Measurements from ENCODE around the gene RABGAP1L. TPM values are rescaled to one million over a fixed set of nuclear protein-coding genes. Genes with fewer than 3 reads are reported as not detected.
"Not testable (repeated sequence)": the region's sequence is repeated elsewhere in the genome, so short reads cannot be mapped to it uniquely, and the experiment has no call there.

The RABGAP1L gene
- total RNA-seq, 2 experiments from 2014 or later: 76.8 to 80.5 TPM

- no peak overlapping the region for H3K4me3 Mint-ChIP-seq
- CTCF ChIA-PET: no interaction called here
- POLR2A ChIA-PET: no interaction called here
- peaks cover 1% of the 10 kb centered on the region for H3K27me3 Mint-ChIP-seq
- DNase-seq: no peak
- no peaks in the 10 kb centered on the region for H3K9me3 Mint-ChIP-seq
- no peaks in the 10 kb centered on the region for H3K36me3 Mint-ChIP-seq (ENCODE audit: low read depth)
- peaks cover 8% of the 10 kb centered on the region for H3K4me1 Mint-ChIP-seq
- no peak overlapping the region for H3K27ac Mint-ChIP-seq
These were observed 874.6 kb downstream of the RABGAP1L start for GRCh38 chr1:175033953-175034352.

GRCh38 chr1:175034775-175035174 lies 875.5 kb downstream of the RABGAP1L start:
- no peak overlapping the region for H3K27ac Mint-ChIP-seq
- ChIA-PET CTCF (no interaction called here), POLR2A (no interaction called here)
- H3K4me3 Mint-ChIP-seq: no peak overlapping the region
- H3K27me3 Mint-ChIP-seq: peaks cover 1% of the 10 kb centered on the region
- H3K4me1 Mint-ChIP-seq: peaks cover 2% of the 10 kb centered on the region
- DNase-seq: no peak
- H3K36me3 Mint-ChIP-seq (ENCODE audit: low read depth): no peaks in the 10 kb centered on the region
- no peaks in the 10 kb centered on the region for H3K9me3 Mint-ChIP-seq

- no peaks in the 10 kb centered on the region for H3K36me3 Mint-ChIP-seq (ENCODE audit: low read depth)
These were observed 876.5 kb downstream of the RABGAP1L start for GRCh38 chr1:175035865-175036264.

GRCh38 chr1:175036476-175036875 lies 877.2 kb downstream of the RABGAP1L start:
- ChIA-PET CTCF (interaction anchor here (1.7 kb wide), 1 partner anchor 89 kb away, joined by 5 read pairs; no protein-coding TSS in a partner anchor), POLR2A (no interaction called here)
- H3K4me1 Mint-ChIP-seq: no peaks in the 10 kb centered on the region
- no peaks in the 10 kb centered on the region for H3K9me3 Mint-ChIP-seq
- no peak for DNase-seq
- no peak overlapping the region for H3K4me3 Mint-ChIP-seq
- H3K27ac Mint-ChIP-seq: no peak overlapping the region
- peaks cover 1% of the 10 kb centered on the region for H3K27me3 Mint-ChIP-seq
- H3K36me3 Mint-ChIP-seq (ENCODE audit: low read depth): no peaks in the 10 kb centered on the region

More at GRCh38 chr1:175035865-175036264, 876.5 kb downstream of the RABGAP1L start:
- no peak overlapping the region for H3K4me3 Mint-ChIP-seq
- ChIA-PET CTCF (interaction anchor here (1.7 kb wide), 1 partner anchor 90 kb away, joined by 5 read pairs; no protein-coding TSS in a partner anchor), POLR2A (no interaction called here)
- no peaks in the 10 kb centered on the region for H3K9me3 Mint-ChIP-seq
- no peak overlapping the region for H3K27ac Mint-ChIP-seq
- no peak for DNase-seq
- H3K27me3 Mint-ChIP-seq: peaks cover 1% of the 10 kb centered on the region
- no peaks in the 10 kb centered on the region for H3K4me1 Mint-ChIP-seq

GRCh38 chr1:175037416-175037815 lies 878.1 kb downstream of the RABGAP1L start:
- ChIA-PET CTCF (no interaction called here), POLR2A (no interaction called here)
- Mint-ChIP-seq H3K4me1 (no peaks in the 10 kb centered on the region), H3K27me3 (peaks cover 1% of the 10 kb centered on the region), H3K36me3 (ENCODE audit: low read depth) (no peaks in the 10 kb centered on the region), H3K9me3 (no peaks in the 10 kb centered on the region), H3K4me3 (no peak overlapping the region), H3K27ac (no peak overlapping the region)
- no peak for DNase-seq

GRCh38 chr1:175040324-175040879 lies 881.1 kb downstream of the RABGAP1L start:
- no peak for DNase-seq
- POLR2A ChIA-PET: no interaction called here
- Mint-ChIP-seq H3K4me1 (no peaks in the 10 kb centered on the region), H3K4me3 (no peak overlapping the region), H3K36me3 (ENCODE audit: low read depth) (no peaks in the 10 kb centered on the region), H3K27ac (no peak overlapping the region), H3K27me3 (peaks cover 7% of the 10 kb centered on the region), H3K9me3 (no peaks in the 10 kb centered on the region)
- CTCF ChIA-PET: interaction anchor here (1.1 to 1.3 kb wide), 3 partner anchors 9 to 106 kb away, joined by 3 to 7 read pairs (median 5); no protein-coding TSS in a partner anchor

- no peak for DNase-seq
- Mint-ChIP-seq H3K27ac (no peak overlapping the region), H3K4me1 (no peaks in the 10 kb centered on the region), H3K9me3 (no peaks in the 10 kb centered on the region), H3K36me3 (ENCODE audit: low read depth) (no peaks in the 10 kb centered on the region), H3K27me3 (peaks cover 14% of the 10 kb centered on the region), H3K4me3 (no peak overlapping the region)
- POLR2A ChIA-PET: no interaction called here
- CTCF ChIA-PET: interaction anchor here (1.8 kb wide), 1 partner anchor 14 kb away, joined by 4 read pairs; no protein-coding TSS in a partner anchor
These were observed 883.3 kb downstream of the RABGAP1L start for GRCh38 chr1:175042650-175043049.

GRCh38 chr1:175043824-175044223 lies 884.5 kb downstream of the RABGAP1L start:
- Mint-ChIP-seq H3K27me3 (peaks cover 26% of the 10 kb centered on the region), H3K36me3 (ENCODE audit: low read depth) (no peaks in the 10 kb centered on the region)
- CTCF ChIA-PET: no interaction called here

GRCh38 chr1:175044591-175044990 lies 885.3 kb downstream of the RABGAP1L start:
- H3K9me3 Mint-ChIP-seq; H3K4me3 Mint-ChIP-seq; POLR2A ChIA-PET; CTCF ChIA-PET; H3K36me3 Mint-ChIP-seq (ENCODE audit: low read depth); DNase-seq; H3K4me1 Mint-ChIP-seq; H3K27ac Mint-ChIP-seq: not testable (repeated sequence)
- H3K27me3 Mint-ChIP-seq: peaks cover 33% of the 10 kb centered on the region

More at GRCh38 chr1:175043824-175044223, 884.5 kb downstream of the RABGAP1L start:
- POLR2A ChIA-PET: no interaction called here
- H3K4me3 Mint-ChIP-seq: no peak overlapping the region
- no peak overlapping the region for H3K27ac Mint-ChIP-seq
- H3K9me3 Mint-ChIP-seq: no peaks in the 10 kb centered on the region
- no peaks in the 10 kb centered on the region for H3K4me1 Mint-ChIP-seq
- DNase-seq: no peak

Other genes starting within 250 kb of the RABGAP1L start
- under 1 TPM in 1 of 2 experiments, not detected in 1; 0.23 TPM for gene SERPINC1, start 242.2 kb upstream of the RABGAP1L start, total RNA-seq
- 10 to 100 TPM; 29.6 to 33.6 TPM for gene RC3H1, start 137.2 kb upstream of the RABGAP1L start, total RNA-seq